Hepatocyte (in vitro differentiated cells): Measurements from ENCODE around the gene DNAJB11.

ENCODE experiments used
- CTCF ChIP-seq: fragments of 200-600 bp; sonication (generic); IDR thresholded peaks from 2 replicates; pipeline ENCODE4 v1.5.1; 2016; ENCODE audit warnings: antibody characterized with exemption, mild to moderate bottlenecking; ENCODE audit not compliant: poor library complexity
- EZH2 ChIP-seq: fragments of 200-600 bp; sonication (generic); IDR thresholded peaks from 2 replicates; pipeline ENCODE4 v1.6.1; 2016; ENCODE audit warnings: antibody characterized with exemption, mild to moderate bottlenecking, borderline replicate concordance

GRCh38 chr3:186570096-186570940, at the start of gene DNAJB11:
- no peak for TF ChIP-seq EZH2
- TF ChIP-seq CTCF: no peak
